ENCODE measurements around the gene TNS3.

- TF ChIP-seq CTCF (conservative IDR thresholded peaks at IDR 0.05) (no peak), EZH2 (IDR thresholded peaks at IDR 0.05; ENCODE audit: low read depth) (no peak)
Observed at GRCh38 chr7:47539398-47540052, 42.4 kb downstream of the TNS3 start.
